Ureter (tissue), 1 donor: ENCODE results near the gene ZYG11A. TPM values are rescaled to one million over a fixed set of nuclear protein-coding genes. Genes with fewer than 3 reads are reported as not detected.

ENCODE experiments used
- DNase-seq: peaks from one replicate; pipeline ENCODE4 v3.0.0-alpha.2; 2020; ENCODE audit warnings: low spot score
- total RNA-seq: library from RNA; stranded (reverse); gene quantifications from one replicate; pipeline ENCODE4 v1.2.4, GENCODE V29; 2023
- donor health status: DM: yes; HTN: yes; CAD: no.

ZYG11A gene
- total RNA-seq, 1 donor from 2014 or later: 0.23 TPM

DNA sequence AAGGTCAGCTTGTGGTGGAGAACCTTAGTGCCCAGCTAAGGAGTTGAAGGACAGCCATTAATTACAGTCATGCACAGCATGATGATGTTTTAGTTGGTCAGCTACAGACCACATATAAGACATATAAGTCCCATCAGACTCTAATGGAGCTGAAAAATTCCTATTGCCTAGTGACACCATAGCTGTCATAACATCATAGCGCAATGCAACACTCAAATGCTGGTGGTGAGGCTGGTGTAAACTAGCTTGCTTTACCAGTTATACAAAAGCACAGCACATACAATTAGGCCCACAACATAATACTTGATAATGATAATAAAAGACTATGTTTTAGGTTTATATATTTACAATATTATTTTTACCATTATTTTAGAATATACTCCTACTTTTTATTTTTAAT lies 75.0 kb downstream of the ZYG11A start:
- no peak for DNase-seq

DNA sequence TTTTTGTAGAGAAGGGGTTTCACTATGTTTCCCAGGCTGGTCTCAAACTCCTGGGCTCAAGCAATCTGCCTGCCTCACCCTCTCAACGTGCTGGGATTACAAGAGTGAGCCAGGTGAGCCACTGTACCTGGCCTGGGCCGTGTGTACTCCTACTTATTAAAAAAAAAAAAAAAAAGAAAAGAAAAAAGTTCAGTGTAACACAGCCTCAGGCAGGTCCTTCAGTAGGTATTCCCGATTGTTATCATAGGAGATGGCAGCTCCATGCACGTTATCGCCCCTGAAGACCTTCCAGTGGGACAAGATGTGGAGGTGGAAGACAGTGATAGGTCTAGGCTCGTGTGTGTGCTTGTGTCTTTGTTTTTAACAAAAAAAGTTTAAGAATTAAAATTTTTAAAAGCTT lies 75.6 kb downstream of the ZYG11A start:
- DNase-seq: no peak

DNA sequence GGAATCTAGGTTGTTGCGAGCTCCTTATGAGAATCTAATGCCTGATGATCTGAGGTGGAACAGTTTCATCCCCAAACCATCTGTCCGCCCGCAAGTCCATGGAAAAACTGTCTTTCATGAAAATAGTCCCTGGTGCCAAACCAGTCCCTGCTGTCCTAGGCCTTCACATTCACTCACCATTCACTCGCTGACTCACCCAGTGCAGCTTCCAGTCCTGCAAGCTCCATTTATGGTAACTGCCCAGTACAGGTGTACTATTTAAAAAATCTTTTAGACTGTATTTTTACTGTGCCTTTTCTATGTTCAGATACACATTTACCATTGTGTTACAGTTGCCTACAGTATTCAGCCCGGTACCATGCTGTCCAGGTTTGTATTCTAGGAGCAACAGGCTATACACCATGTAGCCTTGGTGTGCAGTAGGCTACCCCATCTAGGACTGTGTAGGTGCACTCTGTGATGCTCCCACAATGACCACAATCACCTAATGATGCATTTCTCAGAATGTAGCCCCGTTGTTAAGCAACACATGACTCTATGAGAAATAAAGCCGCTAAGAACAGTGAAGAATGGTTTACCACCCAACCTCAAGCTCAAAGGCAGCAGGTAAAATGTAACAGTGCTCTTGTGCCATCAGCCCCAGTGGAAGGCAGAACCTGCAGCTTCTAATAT lies 76.6 kb downstream of the ZYG11A start:
- DNase-seq: no peak

GRCh38 chr1:52919723-52920483 lies 77.3 kb downstream of the ZYG11A start:
- DNase-seq: no peak

DNA sequence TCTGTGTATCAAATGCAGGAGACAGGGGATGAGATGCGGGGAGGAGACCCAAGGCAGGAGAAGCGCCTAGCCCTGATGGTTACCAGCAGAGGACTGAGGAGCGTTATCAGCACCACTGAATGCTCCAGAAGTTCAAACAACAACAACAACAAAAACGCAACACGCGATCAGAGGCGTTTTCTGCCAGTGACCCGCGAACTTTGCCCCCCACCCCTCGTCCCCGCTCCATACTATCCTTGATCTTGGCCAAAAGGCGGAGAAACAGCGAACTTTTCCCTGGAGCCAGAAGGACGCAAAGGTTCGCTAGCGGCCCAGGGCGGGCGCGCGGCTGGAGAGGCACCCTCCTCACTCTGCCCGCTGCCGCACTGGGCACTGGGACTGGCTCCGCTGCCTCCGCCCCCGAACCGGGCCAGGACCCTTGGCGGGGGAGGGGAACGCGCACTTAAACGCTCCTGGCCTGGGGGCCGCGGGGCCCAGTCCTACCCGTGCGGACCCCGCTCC lies 78.3 kb downstream of the ZYG11A start:
- DNase-seq: no peak

GRCh38 chr1:52925571-52926005 lies 83.0 kb downstream of the ZYG11A start:
- no peak for DNase-seq

- DNase-seq: no peak
These were observed 84.3 kb downstream of the ZYG11A start for GRCh38 chr1:52926864-52927211.

- peak; percentile 84 for DNase-seq
These were observed 84.9 kb downstream of the ZYG11A start, which contains the start of gene SCP2 for GRCh38 chr1:52927212-52928014. SCP2 (plus strand) TSS chr1:52927276; CDS start chr1:52927397, 121 bp downstream.

GRCh38 chr1:52928015-52928404 lies 85.5 kb downstream of the ZYG11A start:
- DNase-seq: no peak

DNA sequence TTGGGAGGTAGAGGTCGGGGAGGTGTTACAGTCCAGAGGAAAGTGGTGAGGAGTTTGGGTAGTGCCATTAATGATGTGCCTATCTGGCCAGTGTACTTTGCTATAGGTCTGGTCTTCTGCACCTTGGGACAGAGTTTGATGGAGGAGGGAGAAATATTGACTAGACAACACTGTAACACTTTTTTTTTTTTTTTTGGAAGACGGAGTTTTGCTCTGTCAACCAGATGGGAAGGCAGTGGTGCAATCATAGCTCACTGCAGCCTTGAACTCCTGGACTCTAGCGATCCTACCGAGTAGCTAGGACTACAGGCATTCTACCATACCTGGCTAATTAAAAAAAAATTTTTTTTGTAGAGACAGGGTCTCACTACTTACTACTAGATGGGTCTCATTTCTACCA lies 86.5 kb downstream of the ZYG11A start:
- DNase-seq: no peak

GRCh38 chr1:52937433-52938182 lies 95.0 kb downstream of the ZYG11A start:
- no peak for DNase-seq

- DNase-seq: no peak
These were observed 95.6 kb downstream of the ZYG11A start for GRCh38 chr1:52938183-52938451.

DNA sequence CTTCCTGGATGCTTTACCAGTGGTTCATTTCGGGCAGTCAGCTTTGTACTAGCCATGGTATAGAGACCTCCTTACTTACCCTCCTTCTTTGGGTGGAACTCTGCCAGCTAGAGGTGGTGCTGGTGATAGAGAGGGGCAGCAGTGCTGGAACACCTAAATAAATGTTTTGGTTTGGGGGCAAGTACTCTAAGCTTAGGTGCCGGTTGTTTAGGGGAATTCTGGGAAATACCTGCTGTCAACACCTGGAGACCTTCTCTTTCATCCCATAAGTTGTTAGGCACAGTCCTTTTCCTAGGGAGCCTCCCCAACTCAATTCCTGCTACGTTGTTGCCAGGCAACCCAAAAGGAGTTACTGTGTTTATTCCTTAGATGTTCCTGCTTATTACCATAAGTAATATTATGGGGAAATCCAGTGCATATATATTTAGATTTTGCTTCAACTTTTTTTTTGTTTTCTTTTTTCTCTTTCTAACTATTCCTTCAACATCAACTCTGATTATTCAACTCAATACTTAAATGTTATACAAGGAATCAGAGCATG lies 101.4 kb downstream of the ZYG11A start:
- no peak for DNase-seq

DNA sequence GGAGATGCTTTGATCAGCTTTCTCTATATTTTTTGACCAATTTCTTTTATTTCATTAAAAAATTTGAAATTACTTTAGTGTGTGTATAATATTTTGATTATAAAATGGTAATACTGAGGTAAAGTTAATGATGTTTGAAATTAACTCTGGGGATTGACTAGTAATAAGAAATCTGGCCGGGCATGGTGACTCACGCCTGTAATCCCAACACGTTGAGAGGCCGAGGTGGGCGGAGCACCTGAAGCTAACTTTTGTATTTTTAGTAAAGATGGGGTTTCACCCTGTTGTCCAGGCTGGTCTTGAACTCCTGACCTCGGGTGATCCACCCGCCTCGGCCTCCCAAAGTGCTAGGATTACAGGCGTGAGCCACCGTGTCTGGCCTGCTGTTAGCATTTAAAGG lies 102.0 kb downstream of the ZYG11A start:
- DNase-seq: no peak

Other genes with a start within 250 kb of the ZYG11A start
- gene GPX7, start 240.4 kb upstream of the ZYG11A start, total RNA-seq: 8.9 TPM
- 1.1 TPM for gene SHISAL2A, start 209.6 kb upstream of the ZYG11A start, total RNA-seq
- gene COA7, start 144.4 kb upstream of the ZYG11A start, total RNA-seq: 25.4 TPM
- 33.3 TPM for gene ZYG11B, start 116.3 kb upstream of the ZYG11A start, total RNA-seq
- gene ECHDC2, start 79.0 kb downstream of the ZYG11A start, total RNA-seq: 196 TPM
- gene SCP2, start 84.5 kb downstream of the ZYG11A start, total RNA-seq: 138 TPM
- gene PODN, start 219.5 kb downstream of the ZYG11A start, total RNA-seq: 20.9 TPM